ENCODE data around the gene HERC3. TPM values are rescaled to one million over a fixed set of nuclear protein-coding genes. Genes with fewer than 3 reads are reported as not detected.

HERC3 gene
- total RNA-seq, 1 experiment from 2014 or later, result 34.9 TPM

DNA sequence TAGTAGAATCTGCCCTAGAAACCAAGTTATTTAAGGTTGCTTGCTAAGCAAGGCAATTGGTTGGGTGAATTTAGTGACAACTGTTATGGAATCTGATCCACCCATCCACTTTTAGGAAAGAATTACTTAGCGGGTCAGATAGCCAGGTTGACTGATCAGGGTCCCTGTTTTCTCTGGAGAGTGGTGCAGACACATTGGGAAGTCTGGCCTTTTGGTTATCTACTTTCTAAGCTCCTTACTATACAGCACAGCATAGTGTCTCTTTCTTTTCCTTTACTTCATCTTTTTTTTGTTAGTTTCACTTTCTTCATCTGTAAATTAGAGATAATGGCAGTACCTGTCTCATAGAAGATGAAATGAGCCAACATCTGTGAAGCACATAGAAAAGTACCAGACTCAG is 7.4 kb downstream of the HERC3 start:
- intact Hi-C loops (cut with micrococcal nuclease), result no loop called here
- H3K27ac Mint-ChIP-seq (ENCODE audit: low read depth, unreplicated experiment), result peak overlapping the region; percentile 84
- POLR2A ChIA-PET, result interaction anchor here (0.7 to 5.9 kb wide), 11 partner anchors 7 to 316 kb away, joined by 3 to 123 read pairs (median 6); partner anchors contain the start of genes HERC3 and PYURF
- peak overlapping the region; percentile 50 for H3K4me3 Mint-ChIP-seq (ENCODE audit: unreplicated experiment)
- CTCF ChIA-PET, result interaction anchor here (0.5 to 2.1 kb wide), 6 partner anchors 13 to 112 kb away, joined by 3 to 9 read pairs (median 5); no protein-coding TSS in a partner anchor
- no TSS peak for BruUV-seq (replicated peaks)
- peaks cover 55% of the 10 kb centered on the region for H3K36me3 Mint-ChIP-seq (ENCODE audit: insufficient read depth, unreplicated experiment)
- H3K27me3 Mint-ChIP-seq (ENCODE audit: insufficient read depth, unreplicated experiment), result no peaks in the 10 kb centered on the region
- DNase-seq (ENCODE audit: unreplicated experiment), result no peak
- H3K9me3 Mint-ChIP-seq (ENCODE audit: unreplicated experiment), result no peaks in the 10 kb centered on the region
- peaks cover 40% of the 10 kb centered on the region for H3K4me1 Mint-ChIP-seq (ENCODE audit: insufficient read depth, unreplicated experiment)
- TF ChIP-seq CTCF (IDR thresholded peaks at IDR 0.05; ENCODE audit: unreplicated experiment), result no peak

- TF ChIP-seq CTCF (IDR thresholded peaks at IDR 0.05; ENCODE audit: unreplicated experiment), result no peak
- H3K27ac Mint-ChIP-seq (ENCODE audit: low read depth, unreplicated experiment), result peak overlapping the region; percentile 84
- intact Hi-C loops (cut with micrococcal nuclease), result no loop called here
- peaks cover 50% of the 10 kb centered on the region for H3K36me3 Mint-ChIP-seq (ENCODE audit: insufficient read depth, unreplicated experiment)
- peaks cover 40% of the 10 kb centered on the region for H3K4me1 Mint-ChIP-seq (ENCODE audit: insufficient read depth, unreplicated experiment)
- no peaks in the 10 kb centered on the region for H3K9me3 Mint-ChIP-seq (ENCODE audit: unreplicated experiment)
- H3K4me3 Mint-ChIP-seq (ENCODE audit: unreplicated experiment), result peak overlapping the region; percentile 50
- no peaks in the 10 kb centered on the region for H3K27me3 Mint-ChIP-seq (ENCODE audit: insufficient read depth, unreplicated experiment)
- BruUV-seq (replicated peaks), result no TSS peak
- no peak for DNase-seq (ENCODE audit: unreplicated experiment)
- CTCF ChIA-PET, result interaction anchor here (0.5 to 2.1 kb wide), 7 partner anchors 11 to 111 kb away, joined by 3 to 9 read pairs (median 4); no protein-coding TSS in a partner anchor
- POLR2A ChIA-PET, result interaction anchor here (0.7 to 5.9 kb wide), 11 partner anchors 8 to 317 kb away, joined by 3 to 123 read pairs (median 6); partner anchors contain the start of genes HERC3 and PYURF
Observed at GRCh38 chr4:88600176-88600838, 8.0 kb downstream of the HERC3 start.

DNA sequence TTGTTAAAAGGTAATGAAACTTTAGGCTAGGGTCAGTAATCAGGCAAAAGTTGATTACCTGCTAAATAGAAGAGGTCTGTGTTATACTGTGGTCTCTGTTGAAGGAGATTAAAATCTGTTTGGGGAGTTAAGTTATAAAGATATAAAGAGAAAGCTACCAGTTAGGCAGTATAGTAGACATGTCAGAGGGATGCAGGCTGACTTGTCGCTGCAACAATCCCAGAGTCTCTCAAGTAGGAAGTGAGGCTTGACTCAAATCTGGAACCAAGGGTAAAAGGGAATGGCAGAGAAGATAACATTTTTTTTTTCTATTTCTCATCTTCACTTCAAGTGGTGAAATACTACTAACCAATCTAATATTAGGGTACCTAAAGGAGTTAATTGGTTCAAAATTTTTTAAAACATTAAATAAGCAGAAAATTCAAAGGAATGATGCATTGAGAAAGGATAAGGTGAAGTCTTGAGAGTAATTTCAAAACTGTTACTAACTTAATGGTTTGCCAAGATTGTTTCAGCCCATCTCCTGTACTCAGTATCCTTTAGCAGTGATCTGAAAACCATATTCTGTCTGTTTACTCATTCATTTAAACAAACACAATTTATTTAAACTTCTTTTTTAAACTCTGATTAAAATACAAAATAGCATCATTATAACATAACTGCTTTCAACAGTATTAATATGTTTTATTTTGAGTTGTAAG is 12.8 kb downstream of the HERC3 start:
- CTCF ChIA-PET, result no interaction called here
- Mint-ChIP-seq H3K36me3 (ENCODE audit: insufficient read depth, unreplicated experiment) (peaks cover 50% of the 10 kb centered on the region), H3K4me1 (ENCODE audit: insufficient read depth, unreplicated experiment) (peaks cover 29% of the 10 kb centered on the region), H3K4me3 (ENCODE audit: unreplicated experiment) (no peak overlapping the region), H3K27ac (ENCODE audit: low read depth, unreplicated experiment) (no peak overlapping the region), H3K9me3 (ENCODE audit: unreplicated experiment) (peaks cover 14% of the 10 kb centered on the region), H3K27me3 (ENCODE audit: insufficient read depth, unreplicated experiment) (no peaks in the 10 kb centered on the region)
- BruUV-seq (replicated peaks), result no TSS peak
- POLR2A ChIA-PET, result interaction anchor here (1.0 kb wide), 1 partner anchor 18 kb away, joined by 4 read pairs; no protein-coding TSS in a partner anchor
- DNase-seq (ENCODE audit: unreplicated experiment), result no peak
- TF ChIP-seq CTCF (IDR thresholded peaks at IDR 0.05; ENCODE audit: unreplicated experiment), result no peak
- intact Hi-C loops (cut with micrococcal nuclease), result no loop called here

GRCh38 chr4:88605736-88606135 is 13.5 kb downstream of the HERC3 start:
- Mint-ChIP-seq H3K36me3 (ENCODE audit: insufficient read depth, unreplicated experiment) (peaks cover 54% of the 10 kb centered on the region), H3K27ac (ENCODE audit: low read depth, unreplicated experiment) (no peak overlapping the region), H3K4me1 (ENCODE audit: insufficient read depth, unreplicated experiment) (peaks cover 30% of the 10 kb centered on the region), H3K9me3 (ENCODE audit: unreplicated experiment) (peaks cover 14% of the 10 kb centered on the region), H3K27me3 (ENCODE audit: insufficient read depth, unreplicated experiment) (no peaks in the 10 kb centered on the region), H3K4me3 (ENCODE audit: unreplicated experiment) (no peak overlapping the region)
- ChIA-PET POLR2A (no interaction called here), CTCF (no interaction called here)
- TF ChIP-seq CTCF (IDR thresholded peaks at IDR 0.05; ENCODE audit: unreplicated experiment), result no peak
- intact Hi-C loops (cut with micrococcal nuclease), result no loop called here
- BruUV-seq (replicated peaks), result no TSS peak
- DNase-seq (ENCODE audit: unreplicated experiment), result no peak
